HG03175 (cell line): ENCODE measurements around the gene PANK1.
"Not testable (repeated sequence)": the region's sequence is repeated elsewhere in the genome, so short reads cannot be mapped to it uniquely, and the experiment has no call there.

Experiments
- ATAC-seq: cut with Tn5 transposase; IDR thresholded peaks from one replicate; pipeline ENCODE4 v1.9.1; 2021; ENCODE audit warnings: mild to moderate bottlenecking, moderate library complexity; ENCODE audit not compliant: unreplicated experiment

Gene PANK1

GRCh38 chr10:89622151-89622550 lies 22.9 kb downstream of the PANK1 start:
- ATAC-seq, result no peak

DNA sequence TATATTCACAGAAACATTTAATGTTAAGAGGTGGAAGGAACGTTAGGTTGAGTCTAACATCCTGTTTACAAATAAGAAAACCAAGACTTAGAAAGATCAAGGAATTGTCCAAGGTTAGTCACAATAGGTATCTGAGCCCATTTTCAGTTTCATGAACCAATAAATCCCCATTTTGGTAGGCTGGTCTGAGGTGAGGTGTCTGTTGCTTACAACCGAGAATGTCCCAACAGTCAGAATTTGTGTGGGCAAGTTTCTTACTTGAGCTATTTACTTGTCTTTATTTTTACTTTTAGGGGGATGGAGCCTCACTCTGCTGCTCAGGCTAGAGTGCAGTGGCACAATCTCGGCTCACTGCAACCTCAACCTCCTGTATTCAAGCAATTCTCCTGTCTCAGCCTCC lies 23.6 kb downstream of the PANK1 start:
- no peak for ATAC-seq

DNA sequence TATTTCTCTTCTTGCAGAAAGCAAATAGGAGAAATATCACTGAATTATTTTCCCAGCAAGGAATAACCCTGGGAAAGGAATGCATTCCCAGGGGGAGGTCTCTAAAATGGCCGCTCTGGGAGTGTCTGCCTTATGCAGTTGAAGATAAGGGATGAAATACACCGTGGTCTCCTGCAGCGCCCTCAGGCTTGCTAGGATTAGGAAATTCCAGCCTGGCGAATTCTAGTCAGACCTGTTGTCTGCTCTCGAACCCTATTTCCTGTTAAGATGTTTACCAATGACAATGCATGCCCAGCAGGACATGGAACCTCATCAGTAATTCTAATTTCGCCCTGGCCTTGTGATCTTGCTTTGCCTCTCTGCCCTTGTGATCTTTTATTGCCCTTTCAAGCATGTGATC lies 24.7 kb downstream of the PANK1 start:
- ATAC-seq, result not testable (repeated sequence)

DNA sequence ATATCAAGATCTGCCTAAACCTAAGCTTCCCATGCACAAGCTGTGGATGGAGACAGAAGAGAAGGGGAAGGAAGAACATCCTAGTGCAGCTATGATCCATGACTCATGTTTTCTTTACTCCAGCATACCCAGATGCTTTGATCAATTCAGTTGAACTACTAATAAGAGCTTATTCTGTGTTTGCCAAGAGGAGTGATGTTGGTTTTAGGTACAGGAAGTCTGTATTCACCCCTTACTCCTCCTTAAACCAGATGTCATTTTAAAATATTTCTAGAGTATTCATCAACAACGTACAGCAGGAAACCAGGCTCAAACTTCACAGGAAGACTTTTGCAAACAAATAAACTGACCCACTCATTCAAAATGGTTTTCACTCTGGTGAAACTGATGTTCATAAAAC lies 29.2 kb downstream of the PANK1 start:
- no peak for ATAC-seq

DNA sequence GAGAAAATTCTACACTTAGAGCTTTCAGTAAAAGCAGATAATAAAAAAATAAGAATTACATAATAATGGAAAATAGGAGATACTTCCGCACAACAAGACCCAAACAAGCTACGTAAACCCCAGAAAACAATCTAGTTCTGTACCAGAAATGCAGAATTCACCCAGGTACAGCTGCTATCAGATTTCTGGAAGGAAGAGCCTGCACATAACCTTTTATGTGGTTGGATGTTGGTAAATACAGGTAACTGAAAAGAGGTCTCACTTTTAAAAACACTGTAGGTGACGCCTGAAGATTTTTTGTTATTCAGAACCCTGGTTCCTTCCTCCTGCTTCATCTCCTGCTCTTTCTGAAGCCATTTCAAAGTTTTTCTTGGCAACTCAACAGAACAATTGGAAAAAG lies 29.9 kb downstream of the PANK1 start:
- ATAC-seq, result no peak

DNA sequence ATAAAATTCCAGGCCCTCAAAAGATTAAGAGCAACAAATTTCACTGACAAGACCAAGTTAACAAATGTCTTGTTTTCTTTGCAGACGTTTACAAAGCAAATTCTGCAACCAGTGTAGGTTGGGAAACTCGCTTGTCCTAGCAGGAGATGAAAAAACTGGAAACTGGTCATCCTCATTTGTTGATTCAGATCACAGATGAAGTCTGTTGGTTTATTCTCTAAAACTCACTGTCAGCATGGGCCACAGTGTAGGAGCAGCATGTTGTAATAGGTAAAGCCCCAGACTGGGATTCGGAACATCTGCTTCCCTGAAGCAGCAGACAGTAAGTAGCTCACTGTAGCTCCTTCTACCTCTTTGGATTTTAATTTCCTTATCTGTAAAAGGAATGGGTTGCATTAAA lies 31.5 kb downstream of the PANK1 start:
- ATAC-seq, result no peak

DNA sequence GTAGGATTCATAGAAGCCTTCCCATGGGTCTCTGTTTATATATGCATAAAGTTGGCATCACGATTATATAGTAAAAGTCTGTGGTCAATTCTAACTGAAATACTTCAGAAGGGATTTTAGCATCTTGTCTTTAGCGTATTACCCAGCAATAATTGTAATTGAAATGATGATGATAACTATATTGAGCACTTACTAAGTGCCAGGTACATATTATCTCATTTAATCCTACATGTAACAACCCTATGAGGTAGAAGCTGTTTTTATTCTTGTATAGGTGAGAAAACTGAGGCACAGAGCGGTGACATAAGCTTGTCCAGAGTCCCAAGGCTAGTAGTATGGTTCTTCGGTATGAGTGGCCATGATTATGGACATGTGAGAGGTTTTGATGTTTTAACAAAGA lies 33.8 kb downstream of the PANK1 start:
- no peak for ATAC-seq

DNA sequence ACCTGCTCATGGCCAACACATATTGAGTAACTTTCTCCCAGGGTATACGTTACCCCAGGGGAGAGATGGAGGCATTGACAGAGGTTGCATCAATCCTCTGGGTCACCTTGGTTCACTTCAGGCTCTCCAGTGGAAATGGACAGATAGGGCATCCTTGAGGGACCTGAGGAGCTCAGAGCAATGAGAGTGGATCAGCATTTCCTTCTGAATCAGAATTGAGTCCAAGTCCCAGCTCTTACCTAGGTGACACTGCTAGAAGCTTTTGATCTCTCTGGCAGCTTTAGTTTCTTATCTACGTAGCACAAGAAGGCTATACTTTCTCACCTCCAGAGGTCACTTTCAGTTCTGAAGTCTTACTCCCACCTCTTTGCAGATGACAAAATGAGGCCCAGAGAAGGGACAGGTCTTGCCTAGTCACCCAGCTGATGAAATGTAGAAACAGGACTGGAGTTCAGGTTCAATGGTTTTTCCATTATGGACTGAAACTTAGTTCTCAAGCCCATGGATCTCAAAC lies 35.2 kb downstream of the PANK1 start:
- ATAC-seq, result peak; percentile 94

DNA sequence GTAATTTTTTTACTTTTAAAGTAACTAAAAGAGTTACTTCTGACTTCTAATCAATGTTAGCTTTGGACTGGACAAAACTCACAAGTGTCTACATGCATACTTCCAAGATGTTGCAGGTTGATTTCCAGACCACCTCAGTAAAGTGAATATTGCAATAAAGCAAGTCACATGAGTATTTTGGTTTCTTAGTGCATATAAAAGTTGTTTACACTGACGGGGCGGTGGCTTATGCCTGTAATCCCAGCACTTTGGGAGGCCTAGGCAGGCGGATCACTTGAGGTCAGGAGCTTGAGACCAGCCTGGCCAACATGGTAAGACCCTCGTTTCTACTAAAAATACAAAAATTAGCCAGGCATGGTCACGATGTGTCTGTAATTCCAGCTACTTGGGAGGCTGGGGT lies 40.8 kb downstream of the PANK1 start:
- no peak for ATAC-seq

- no peak for ATAC-seq
Observed at GRCh38 chr10:89602919-89603318, 42.1 kb downstream of the PANK1 start.

DNA sequence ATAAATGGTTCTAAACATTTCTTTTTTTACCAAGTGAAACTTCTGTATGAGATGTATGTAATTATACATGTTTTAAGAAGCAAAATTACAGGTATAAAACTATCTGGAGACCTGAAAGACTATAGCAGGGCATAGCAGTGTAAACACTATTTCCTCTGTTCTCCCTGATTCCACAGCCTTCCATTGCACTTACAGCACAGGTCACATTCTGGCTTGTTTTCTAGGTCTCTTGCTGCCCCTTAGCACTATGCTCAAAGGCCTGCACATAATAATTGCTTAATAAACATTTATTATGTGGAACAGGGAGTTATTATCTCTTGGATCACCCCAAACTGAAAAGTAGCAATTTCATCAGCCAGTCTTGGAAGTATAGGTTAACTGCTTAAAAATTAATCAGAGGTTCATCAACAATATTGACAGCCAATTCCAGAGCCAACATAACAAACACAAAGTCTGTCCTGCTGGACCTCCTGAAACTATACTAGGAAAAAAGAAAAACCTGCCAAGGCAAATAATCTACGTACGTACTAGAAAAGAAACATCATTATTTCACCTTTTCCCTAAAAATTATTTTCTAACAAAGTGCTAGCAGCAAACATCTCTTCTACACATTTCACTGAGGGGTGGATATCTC lies 43.2 kb downstream of the PANK1 start:
- no peak for ATAC-seq

DNA sequence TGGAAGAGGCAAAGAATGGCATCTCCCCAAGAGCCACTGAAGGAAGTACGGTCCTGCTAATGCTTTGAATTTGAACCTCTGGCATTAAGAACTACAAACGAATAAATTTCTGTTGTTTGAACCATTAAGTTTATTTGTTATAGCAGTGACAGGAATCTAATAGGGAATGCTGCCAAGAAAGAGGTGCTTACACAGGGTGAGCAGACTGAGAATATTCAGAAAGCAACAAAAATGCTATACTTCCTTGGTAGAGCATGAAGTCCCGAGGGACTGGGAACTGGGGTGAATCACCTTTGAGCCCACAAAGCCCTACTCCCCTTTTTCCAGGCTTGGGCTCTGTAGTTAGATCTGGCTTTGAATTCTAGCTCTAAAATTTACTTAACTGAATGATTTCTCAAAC lies 45.0 kb downstream of the PANK1 start:
- ATAC-seq, result no peak

DNA sequence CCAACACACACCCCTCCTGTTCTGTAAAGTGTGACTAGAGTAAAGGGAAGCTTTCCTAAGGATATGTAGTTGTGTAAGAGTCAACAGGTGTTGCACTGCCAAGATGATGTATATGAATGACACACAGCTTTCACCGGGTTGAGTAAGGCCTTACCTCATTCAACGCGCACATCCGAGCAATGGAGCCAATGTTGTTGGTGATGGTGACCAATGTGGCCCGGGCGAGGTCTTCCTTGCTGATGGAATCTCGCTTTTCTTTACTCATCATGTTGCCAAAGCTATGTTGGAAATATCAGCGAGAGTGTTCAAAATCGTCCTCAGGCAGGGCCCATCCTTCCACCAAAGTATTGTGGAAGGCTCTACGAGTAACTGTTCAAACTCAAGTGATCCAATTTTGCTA lies 52.0 kb downstream of the PANK1 start:
- no peak for ATAC-seq

DNA sequence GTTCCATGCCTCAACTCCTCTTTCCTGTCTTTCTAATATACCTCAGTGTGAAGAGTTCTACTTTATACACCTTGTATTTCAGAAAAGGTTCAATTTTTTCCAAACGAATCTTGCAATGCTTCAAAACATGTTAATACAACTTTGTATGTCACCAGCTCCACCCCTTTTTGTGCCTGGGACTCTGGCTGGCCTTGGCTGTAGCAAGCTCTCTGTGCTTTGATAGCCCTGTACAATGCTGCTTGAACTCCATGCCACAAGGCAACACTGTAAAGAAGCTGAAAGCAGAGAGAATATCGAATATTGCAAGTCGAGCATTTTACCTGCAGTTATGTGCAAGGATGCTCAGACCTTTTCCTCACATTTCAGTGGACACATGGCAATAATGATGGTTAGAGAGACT lies 52.5 kb downstream of the PANK1 start:
- ATAC-seq, result no peak

- no peak for ATAC-seq
Observed at GRCh38 chr10:89591796-89592271, 53.2 kb downstream of the PANK1 start.

DNA sequence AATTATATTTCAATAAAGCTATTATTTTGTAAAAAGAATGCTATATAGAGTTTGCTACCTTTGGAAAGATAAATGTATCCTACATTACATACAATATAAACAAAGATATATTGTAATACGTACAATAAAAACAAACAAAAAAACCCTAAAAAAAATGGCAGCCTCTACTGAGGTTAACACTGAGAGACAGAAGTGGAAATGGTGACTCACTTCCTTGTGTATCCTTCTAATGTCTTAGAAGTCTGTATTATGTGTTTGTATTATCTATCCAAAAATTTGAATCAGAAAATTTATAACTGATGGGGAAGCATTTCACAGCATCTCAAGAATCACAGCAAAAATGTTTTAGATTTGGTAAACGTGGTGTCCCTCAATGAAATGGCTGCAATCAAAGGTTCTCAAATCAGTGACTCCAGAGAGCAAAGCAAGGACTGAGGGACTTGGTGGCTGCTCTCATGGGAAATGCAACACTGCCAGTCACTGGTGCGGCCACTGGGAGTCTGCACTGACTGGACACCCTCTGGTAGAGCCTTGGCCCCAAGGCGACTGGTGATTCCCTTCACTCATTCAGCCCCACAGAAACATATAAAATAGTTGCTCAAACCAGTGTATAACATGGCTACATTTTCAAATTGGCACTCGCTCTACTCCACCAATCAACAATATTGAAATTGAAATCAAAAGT lies 53.8 kb downstream of the PANK1 start:
- ATAC-seq, result no peak

GRCh38 chr10:89590326-89590725 lies 54.7 kb downstream of the PANK1 start:
- ATAC-seq, result no peak

- ATAC-seq, result no peak
Observed at GRCh38 chr10:89589101-89589720, 55.8 kb downstream of the PANK1 start.

GRCh38 chr10:89588671-89589070 lies 56.4 kb downstream of the PANK1 start:
- no peak for ATAC-seq

DNA sequence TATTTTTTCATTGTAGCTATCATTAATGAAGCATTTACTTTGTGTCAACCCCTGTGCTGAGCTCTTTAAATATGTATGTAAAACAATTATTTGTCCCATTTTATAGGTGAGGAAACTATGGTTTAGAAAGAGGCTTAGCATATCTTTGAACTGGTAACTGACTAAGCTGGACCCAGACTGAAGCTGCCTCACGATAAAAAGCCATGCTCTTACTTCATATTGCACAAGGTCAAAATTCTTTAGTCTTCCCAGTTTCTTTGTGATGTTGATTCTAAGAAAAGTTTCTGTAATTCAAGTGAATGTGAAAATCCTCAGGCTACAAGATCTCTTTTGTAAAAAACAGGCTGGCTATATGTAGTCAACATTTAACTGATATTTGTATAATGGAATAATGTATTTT lies 63.0 kb downstream of the PANK1 start:
- no peak for ATAC-seq

DNA sequence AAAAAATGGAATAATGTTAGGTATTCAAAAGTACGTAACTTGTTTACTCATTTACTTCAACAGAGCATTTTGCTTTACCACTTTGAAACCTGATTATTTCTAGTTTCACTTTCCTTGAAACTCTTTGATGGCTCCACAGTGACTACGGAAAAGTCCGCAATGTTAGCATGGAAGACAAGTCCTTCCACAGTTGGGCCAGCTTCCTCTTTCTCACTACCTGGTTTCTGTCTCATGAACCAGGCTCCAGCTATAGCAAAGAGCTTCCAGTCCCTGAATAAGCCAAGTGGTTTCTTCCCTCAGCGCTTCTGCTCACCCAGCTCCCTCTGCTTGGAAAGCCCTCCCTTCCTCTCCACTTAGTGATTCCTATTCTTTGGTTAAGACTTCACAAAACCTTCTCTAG lies 64.8 kb downstream of the PANK1 start:
- no peak for ATAC-seq

GRCh38 chr10:89576696-89577095 lies 68.3 kb downstream of the PANK1 start:
- no peak for ATAC-seq
